RWPE1 (cell line): ENCODE data around the gene ARID1B.
"Not testable (repeated sequence)": the region's sequence is repeated elsewhere in the genome, so short reads cannot be mapped to it uniquely, and the experiment has no call there.

Source experiments
- CTCF ChIA-PET: fragments of 350-600 bp; sonication (Branson Sonifier 250); formaldehyde crosslinking; extraction: SDS; loops from one replicate; lab custom pipeline; 2021; lab: Yijun Ruan, JAX
- POLR2A ChIA-PET: fragments of 400-600 bp; formaldehyde crosslinking; extraction: SDS; loops from one replicate; lab custom pipeline; 2020; ENCODE audit warnings: antibody characterized with exemption; ENCODE audit not compliant: low non-redundant PET; lab: Yijun Ruan, JAX
- DNase-seq: peaks from one replicate; pipeline ENCODE4 v3.0.0; 2012; ENCODE audit warnings: low spot score
- H3K27ac ChIP-seq: fragments of 450-650 bp; 2 replicates; pipeline ENCODE4 v1.5.1; 2017
- CTCF ChIP-seq: fragments of 450-650 bp; conservative IDR thresholded peaks from 2 replicates; pipeline ENCODE4 v1.5.1; 2017; ENCODE audit warnings: low read depth, mild to moderate bottlenecking

Gene ARID1B

GRCh38 chr6:156942266-156942665 is 165.1 kb downstream of the ARID1B start:
- ChIA-PET CTCF (interaction anchor here (0.6 kb wide), 1 partner anchor 215 kb away, joined by 3 read pairs; no protein-coding TSS in a partner anchor), POLR2A (no interaction called here)
- DNase-seq = no peak
- no peak for TF ChIP-seq CTCF
- H3K27ac ChIP-seq = no peak overlapping the region

- no peak overlapping the region for H3K27ac ChIP-seq
- no peak for DNase-seq
- ChIA-PET CTCF (interaction anchor here (0.7 to 1.1 kb wide), 2 partner anchors 91 to 164 kb away, joined by 3 to 4 read pairs; no protein-coding TSS in a partner anchor), POLR2A (no interaction called here)
- no peak for TF ChIP-seq CTCF
These were observed 166.0 kb downstream of the ARID1B start for GRCh38 chr6:156943166-156943565.

DNA sequence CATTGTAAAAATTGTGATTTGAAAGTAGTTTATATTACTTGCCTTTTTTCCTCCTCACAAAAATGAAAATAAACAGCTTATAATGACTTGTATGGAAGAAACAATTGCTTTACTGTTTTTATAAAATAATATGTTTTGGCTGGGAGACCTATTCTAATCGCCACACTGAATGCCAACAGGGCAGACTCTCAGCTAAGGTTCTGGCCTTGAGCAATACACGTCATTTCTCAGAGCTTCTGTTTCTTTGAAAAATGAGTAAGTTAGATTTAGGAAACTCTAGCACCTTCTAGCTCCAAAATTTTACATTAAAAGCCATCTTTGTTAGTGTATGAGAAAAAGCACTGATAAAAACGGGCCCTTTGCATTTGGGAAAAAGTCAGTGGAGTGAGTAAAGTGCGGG is 166.6 kb downstream of the ARID1B start:
- POLR2A ChIA-PET = no interaction called here
- DNase-seq = no peak

GRCh38 chr6:156944412-156944811 is 167.2 kb downstream of the ARID1B start:
- POLR2A ChIA-PET = interaction anchor here (0.6 kb wide), 1 partner anchor 153 kb away, joined by 3 read pairs; no protein-coding TSS in a partner anchor
- CTCF ChIA-PET = interaction anchor here (0.7 kb wide), 1 partner anchor 133 kb away, joined by 4 read pairs; no protein-coding TSS in a partner anchor
- no peak overlapping the region for H3K27ac ChIP-seq
- TF ChIP-seq CTCF = no peak
- no peak for DNase-seq

More for the DNA sequence above, 166.6 kb downstream of the ARID1B start:
- CTCF ChIA-PET = interaction anchor here (0.7 to 1.1 kb wide), 2 partner anchors 90 to 164 kb away, joined by 3 to 4 read pairs; no protein-coding TSS in a partner anchor
- TF ChIP-seq CTCF = no peak
- H3K27ac ChIP-seq = no peak overlapping the region

DNA sequence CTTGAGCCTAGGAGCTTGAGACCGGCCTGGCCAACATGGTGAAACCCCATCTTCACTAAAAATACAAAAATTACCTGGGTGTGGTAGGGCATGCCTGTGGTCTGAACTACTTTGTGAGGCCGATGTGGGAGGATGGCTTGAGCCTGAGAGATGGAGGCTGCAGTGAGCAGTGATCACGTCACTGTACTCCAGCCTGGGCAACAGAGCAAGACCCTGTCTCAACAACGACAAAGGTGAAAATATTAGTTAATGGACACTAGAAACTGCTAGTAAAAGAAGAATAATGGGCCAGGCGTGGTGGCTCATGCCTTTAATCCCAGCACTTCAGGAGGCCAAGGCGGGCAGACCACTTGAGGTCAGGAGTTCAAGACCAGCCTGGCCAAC is 168.6 kb downstream of the ARID1B start:
- CTCF ChIA-PET, DNase-seq, POLR2A ChIA-PET: not testable (repeated sequence)

DNA sequence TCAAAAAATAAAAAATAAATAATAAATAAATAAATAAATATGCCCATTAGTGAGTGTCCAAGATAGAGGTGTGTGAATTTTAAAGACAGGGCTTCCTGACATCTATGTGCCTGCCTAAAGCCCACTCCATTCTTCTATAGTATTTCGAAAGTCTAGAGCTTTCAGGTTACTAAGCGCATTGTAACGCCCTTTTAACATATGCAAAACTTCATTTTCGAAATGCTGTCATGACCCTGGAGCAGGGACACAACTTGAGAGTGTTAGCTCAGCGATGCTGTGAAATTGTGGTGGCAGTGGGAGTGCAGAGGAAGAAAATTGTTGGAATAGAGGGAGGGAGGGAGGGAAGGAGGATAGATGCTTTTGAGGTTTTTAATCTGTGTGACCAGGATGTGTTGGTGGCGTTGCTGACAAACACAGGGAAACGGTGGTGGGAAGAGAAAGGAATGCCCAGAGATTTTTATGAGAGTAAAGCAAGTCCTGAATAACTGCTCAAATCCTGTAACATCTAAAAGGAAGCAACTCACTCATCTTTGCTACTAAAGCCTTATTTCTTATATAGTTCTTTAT is 169.3 kb downstream of the ARID1B start:
- no peak overlapping the region for H3K27ac ChIP-seq
- ChIA-PET CTCF (no interaction called here), POLR2A (no interaction called here)
- no peak for DNase-seq
- TF ChIP-seq CTCF = no peak

More for the DNA sequence above, 168.6 kb downstream of the ARID1B start:
- peak overlapping the region; percentile 62 for H3K27ac ChIP-seq

- ChIA-PET POLR2A (no interaction called here), CTCF (interaction anchor here (0.6 to 0.7 kb wide), 3 partner anchors 69 to 1801 kb away, joined by 4 to 12 read pairs (median 6); no protein-coding TSS in a partner anchor)
- TF ChIP-seq CTCF = no peak
- peak overlapping the region; percentile 67 for H3K27ac ChIP-seq
- DNase-seq = no peak
These were observed 171.1 kb downstream of the ARID1B start for GRCh38 chr6:156948277-156948676.
